HG03025 (cell line): ENCODE measurements around the gene MYL12B.
"Not testable (repeated sequence)": the region's sequence is repeated elsewhere in the genome, so short reads cannot be mapped to it uniquely, and the experiment has no call there.

Experiments
- ATAC-seq: cut with Tn5 transposase; IDR thresholded peaks from one replicate; pipeline ENCODE4 v1.9.1; 2021; ENCODE audit warnings: mild to moderate bottlenecking, moderate library complexity; ENCODE audit not compliant: unreplicated experiment, low FRiP score

MYL12B gene

GRCh38 chr18:3261373-3262233, at the start of gene MYL12B:
Gene MYL12B, plus strand, starts transcription at chr18:3262133. Its CDS starts 10,766 bp downstream, at chr18:3272899.
- ATAC-seq, result peak; percentile 81

DNA sequence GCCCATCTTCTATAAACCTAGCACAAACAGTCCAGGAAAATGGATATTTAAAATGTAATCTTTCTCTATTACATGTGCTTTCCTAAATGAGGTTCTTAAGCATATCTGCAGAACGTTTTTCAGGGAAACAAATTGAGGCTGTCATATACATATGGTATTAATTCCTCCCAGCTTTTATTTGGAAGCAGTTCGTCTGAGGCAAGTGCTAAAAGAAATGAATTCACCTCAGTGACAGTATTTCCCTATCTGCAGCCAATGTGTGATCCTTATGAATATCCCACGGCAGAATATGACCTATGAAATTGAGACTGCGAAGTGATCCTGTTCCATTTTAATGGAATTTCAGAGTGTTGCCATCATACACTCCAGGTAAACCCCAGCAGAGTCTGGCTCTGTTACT, 49.3 kb upstream of the MYL12B start:
- no peak for ATAC-seq

GRCh38 chr18:3213300-3214059, 48.5 kb upstream of the MYL12B start:
- no peak for ATAC-seq

- ATAC-seq, result no peak
Measured at GRCh38 chr18:3214855-3215637, 46.9 kb upstream of the MYL12B start.

DNA sequence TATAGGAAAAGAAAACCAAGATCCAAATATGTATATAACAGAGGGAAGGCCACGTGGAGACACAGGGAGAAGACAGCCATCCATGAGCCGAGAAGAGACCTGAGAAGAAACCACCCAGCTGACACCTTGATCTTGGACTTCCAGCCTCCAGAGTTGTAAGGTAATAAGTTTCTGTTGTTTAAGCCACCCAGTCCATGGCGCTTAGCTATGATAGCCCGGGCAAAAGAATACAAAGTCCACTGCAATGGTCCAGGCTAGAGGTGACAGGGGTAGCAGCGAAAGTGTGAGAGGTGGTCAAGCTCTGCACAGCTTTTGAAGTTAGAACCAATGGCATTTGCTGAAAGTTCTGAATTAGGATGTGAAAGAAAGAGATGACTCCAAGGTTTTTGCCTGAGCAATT, 44.9 kb upstream of the MYL12B start:
- ATAC-seq, result no peak

- ATAC-seq, result no peak
Measured at GRCh38 chr18:3217948-3218647, 43.8 kb upstream of the MYL12B start.

GRCh38 chr18:3218819-3219218, 43.1 kb upstream of the MYL12B start:
- ATAC-seq, result no peak

- ATAC-seq, result no peak
Measured at GRCh38 chr18:3219241-3219630, 42.7 kb upstream of the MYL12B start.

DNA sequence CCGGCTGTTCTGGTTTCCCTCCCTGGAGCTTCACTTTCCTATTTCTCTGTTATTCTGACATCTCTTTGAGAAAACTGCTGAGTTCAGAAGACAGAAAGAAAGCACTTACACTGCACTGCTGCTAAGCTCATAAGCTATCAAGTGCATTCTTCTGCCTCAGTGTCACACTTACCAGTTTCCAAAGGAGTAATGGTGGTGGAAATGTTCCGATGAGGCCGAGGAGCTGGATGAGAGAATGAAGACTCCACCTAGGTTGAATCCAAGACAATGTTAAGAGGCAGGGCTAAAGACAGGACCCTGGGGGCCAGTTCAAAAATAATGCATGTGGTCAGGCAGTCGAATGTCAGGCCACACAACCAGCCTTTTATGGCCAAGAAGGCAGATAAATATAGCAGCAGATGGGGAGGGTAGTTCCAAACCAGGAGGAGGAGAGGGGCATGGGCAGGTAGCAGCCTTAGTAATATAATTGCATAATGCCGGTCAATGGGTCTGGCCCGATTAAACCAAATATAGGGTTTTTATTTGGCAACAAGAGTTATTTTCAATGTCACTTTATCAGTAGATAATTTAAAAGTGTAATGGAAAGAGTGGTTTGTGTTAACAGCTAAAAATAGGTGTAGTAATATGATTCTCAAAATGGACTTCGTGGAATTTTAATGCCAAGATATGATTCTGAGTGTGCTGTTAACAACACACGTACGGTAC, 42.1 kb upstream of the MYL12B start, which contains the start of gene MYOM1:
Gene MYOM1, minus strand, starts transcription at position 338 of the 705 bp plus-strand sequence. CDS start 4,745 bp downstream, outside the sequence.
- no peak for ATAC-seq

DNA sequence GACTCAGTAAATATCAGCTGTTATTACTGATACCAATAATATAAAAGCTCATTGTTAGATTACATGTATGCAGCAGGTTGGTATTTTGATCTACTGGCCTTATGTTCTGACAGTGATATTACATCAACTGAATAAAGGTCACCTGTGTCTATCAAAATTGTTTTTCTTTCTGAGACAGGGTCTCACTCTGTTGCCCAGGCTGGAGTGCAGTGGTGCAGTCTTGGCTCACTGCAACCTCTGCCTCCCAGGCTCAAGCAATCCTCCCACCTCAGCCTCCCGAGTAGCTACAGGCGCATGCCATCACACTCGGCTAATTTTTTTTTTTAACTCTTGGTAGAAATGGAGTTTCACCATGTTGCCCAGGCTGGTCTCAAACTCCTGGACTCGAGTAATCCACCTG, 41.1 kb upstream of the MYL12B start:
- not testable (repeated sequence) for ATAC-seq

GRCh38 chr18:3221496-3221895, 40.4 kb upstream of the MYL12B start:
- no peak for ATAC-seq

GRCh38 chr18:3223356-3223755, 38.6 kb upstream of the MYL12B start:
- ATAC-seq, result no peak

- ATAC-seq, result no peak
Measured at GRCh38 chr18:3224223-3224622, 37.7 kb upstream of the MYL12B start.

GRCh38 chr18:3225588-3225987, 36.3 kb upstream of the MYL12B start:
- no peak for ATAC-seq

DNA sequence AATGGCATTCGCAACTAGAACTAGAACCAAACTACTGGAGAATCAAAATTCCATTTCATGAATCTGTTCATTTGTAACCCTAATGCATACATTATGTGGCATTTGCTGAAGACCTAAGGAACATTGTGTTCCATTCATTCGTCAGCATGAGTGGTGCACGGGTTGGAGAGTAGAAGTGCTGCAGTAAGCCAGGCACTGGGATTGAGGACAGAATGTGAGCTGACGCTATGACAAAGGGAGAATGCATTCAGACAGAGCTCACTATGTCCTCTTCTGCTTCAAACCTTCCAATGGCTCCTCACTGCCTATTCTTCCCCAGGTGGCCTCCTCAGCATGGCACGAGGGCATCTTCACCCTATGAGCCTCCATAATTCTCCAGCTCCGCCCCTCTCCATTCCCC, 35.9 kb upstream of the MYL12B start:
- no peak for ATAC-seq

GRCh38 chr18:3230401-3231334, 31.3 kb upstream of the MYL12B start:
- no peak for ATAC-seq

DNA sequence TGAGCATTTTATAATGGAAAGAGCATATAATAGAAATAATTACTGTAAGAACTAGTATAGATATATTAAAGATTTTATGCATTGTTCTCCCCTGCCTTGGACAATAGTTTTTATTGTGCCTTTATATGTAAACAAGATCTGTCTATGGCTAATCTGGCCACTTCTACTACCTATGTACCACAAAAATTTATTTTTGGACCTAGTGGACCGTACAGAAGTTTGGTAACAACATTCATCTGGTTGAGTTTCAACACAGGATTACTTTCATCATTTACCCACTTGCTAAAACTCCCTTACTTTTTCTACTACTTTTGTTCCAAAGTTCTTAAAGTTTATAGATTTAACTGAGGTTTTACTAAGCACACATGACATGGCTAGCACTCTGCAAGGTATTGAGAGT, 28.9 kb upstream of the MYL12B start:
- no peak for ATAC-seq

DNA sequence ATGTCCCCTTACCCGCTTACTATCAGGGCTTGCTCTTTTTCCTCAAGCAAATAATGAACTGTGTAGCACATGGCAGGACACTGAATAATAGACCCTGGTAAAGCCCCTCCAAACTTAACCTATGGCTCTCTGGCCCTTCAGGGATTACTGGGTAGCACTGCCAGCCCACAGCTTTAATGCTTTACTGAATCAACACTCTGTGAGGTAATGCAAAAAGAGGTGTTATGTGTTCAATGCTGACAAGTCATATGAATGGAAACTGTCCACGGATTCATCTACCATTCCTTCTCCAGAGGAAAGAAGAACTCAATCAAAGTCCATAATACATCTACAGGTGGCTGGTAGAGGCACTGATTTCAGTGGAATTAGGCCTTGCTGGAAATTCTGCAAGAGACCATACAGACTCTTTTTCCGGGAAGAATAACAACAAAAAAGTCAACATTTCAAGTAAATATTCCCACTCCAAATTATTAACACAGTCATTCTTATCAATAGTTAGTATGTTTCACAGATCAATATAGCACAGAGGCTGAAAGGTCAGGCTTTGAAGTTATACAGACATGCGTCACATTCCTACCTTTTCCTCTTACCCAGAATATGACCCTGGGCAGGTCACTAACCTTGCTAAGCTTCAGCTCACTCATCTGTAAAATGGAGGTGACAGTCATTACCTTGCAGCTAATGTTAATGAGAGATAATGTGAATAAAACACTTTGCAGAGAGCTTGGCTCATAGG, 28.3 kb upstream of the MYL12B start:
- no peak for ATAC-seq
